NB4 (cell line): ENCODE results near the gene KCNQ2.

Experiments
- DNase-seq: peaks from one replicate; pipeline ENCODE4 v3.0.0; 2010; ENCODE audit warnings: low read depth
- H3K4me3 ChIP-seq: one replicate; pipeline ENCODE4 v1.5.1; 2011; ENCODE audit warnings: mild to moderate bottlenecking, low read depth, low read length, moderate library complexity
- CTCF ChIP-seq: IDR thresholded peaks from one replicate; pipeline ENCODE4 v1.5.1; 2012; ENCODE audit warnings: low read depth, low read length
- MAX ChIP-seq: IDR thresholded peaks from 2 replicates; pipeline ENCODE4 v1.6.1; 2011; ENCODE audit warnings: low read depth, low read length
- MYC ChIP-seq: IDR thresholded peaks from 2 replicates; pipeline ENCODE4 v1.6.1; 2011; ENCODE audit warnings: low read depth, low read length
- POLR2A ChIP-seq: IDR thresholded peaks from 2 replicates; pipeline ENCODE4 v1.6.1; 2011; ENCODE audit warnings: mild to moderate bottlenecking; ENCODE audit not compliant: insufficient read length; ENCODE audit errors: extremely low read depth

Gene KCNQ2

GRCh38 chr20:63351811-63352591, 120.5 kb downstream of the KCNQ2 start:
- no peak for TF ChIP-seq CTCF
- H3K4me3 ChIP-seq: no peak overlapping the region
- no peak for DNase-seq

GRCh38 chr20:63351326-63351700, 121.1 kb downstream of the KCNQ2 start:
- DNase-seq: no peak
- no peak for TF ChIP-seq MAX
- TF ChIP-seq POLR2A: no peak
- no peak for TF ChIP-seq MYC
- no peak for TF ChIP-seq CTCF
- H3K4me3 ChIP-seq: no peak overlapping the region

- H3K4me3 ChIP-seq: no peak overlapping the region
- TF ChIP-seq MAX (no peak), POLR2A (no peak), CTCF (no peak)
- no peak for DNase-seq
Measured at GRCh38 chr20:63350597-63351325, 121.7 kb downstream of the KCNQ2 start.
